Stimulated activated CD4-positive, alpha-beta T cell treated with anti-CD3 and anti-CD28 coated beads, Interleukin-1b, Interleukin-23, amount 100 ng/mL, for 1 hour (primary cell): ENCODE measurements around the gene FOXK1.
A peak's percentile ranks its signal among the peaks of the same experiment; 100 is the strongest.

ENCODE experiments used
- DNase-seq, 2 donors: peaks; one replicate each; pipeline ENCODE4 v3.0.0-alpha.2; 2020; ENCODE audit warnings: low read depth in 2 of 2

Gene FOXK1

DNA sequence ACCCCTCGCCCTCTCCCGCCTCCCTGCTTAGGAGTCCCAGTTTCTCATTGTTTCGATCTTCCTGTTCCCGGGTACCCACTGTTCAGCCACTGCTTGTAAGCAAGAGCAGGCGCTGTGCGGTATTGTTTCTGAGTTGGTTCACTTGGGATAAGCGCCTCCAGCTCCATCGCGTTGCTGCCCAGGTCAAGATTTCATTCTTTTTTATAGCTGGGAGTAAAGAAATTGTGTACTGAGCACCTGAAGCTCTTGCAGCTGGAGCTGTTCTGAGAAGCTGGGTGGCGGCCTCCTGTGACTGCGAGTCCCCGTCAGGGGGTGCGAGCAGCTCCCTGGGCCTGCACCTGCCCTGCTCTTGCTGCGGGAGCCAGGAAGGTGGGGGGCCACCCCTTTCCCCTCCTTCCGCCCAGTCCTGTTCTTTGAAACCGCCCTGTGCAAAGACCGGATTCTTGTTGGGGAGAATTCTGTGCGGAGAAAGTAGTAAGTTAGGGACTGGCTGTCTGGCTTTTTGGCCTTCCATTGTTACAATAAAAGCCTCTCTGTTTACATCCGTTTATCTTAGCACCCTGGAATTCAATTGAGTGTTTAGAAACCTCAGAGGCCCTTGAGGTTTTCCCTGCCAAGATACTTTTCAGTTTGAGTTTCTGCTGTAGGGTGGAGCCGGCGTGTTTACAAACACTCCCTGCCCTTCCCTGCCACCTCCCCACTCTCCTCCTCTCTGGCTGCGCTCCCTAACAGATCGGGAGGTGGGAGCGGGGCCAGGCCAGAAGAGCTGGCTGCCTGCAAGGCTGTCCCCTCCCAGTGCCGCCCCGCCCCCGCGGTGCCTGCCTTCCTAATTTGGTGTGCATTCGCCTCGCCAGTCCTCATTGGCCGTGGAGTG, 62.5 kb downstream of the FOXK1 start:
- peak; percentile 32 to 40 for DNase-seq

DNA sequence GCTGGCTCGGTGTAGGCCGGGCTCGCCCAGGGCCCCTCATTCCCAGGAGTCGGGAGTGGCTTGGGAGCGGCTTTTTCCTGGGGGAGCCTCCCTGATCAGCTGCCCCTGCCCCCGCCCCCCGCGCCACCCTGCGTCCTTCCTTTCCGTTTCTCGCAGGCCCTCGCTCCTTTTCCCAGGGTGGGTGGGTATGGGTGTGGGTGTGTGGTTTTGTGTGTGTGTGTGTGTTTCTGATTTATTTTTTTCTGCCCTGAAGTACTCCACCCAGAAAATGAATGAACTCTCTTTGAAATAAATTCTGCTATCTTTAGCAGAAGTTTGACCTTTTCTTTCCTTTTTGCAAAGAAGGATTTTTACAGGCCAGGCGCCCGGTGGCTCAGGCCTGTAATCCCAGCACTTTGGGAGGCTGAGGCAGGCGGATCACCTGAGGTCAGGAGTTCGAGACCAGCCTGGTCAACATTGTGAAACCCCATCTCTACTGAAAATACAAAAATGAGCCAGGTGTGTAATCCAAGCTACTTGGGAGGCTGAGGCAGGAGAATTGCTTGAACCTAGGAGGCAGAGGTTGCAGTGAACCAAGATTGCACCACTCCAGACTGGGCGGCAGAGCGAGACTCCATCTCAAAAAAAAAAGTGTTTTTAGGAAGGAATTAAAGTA, 63.3 kb downstream of the FOXK1 start:
- DNase-seq = no peak

DNA sequence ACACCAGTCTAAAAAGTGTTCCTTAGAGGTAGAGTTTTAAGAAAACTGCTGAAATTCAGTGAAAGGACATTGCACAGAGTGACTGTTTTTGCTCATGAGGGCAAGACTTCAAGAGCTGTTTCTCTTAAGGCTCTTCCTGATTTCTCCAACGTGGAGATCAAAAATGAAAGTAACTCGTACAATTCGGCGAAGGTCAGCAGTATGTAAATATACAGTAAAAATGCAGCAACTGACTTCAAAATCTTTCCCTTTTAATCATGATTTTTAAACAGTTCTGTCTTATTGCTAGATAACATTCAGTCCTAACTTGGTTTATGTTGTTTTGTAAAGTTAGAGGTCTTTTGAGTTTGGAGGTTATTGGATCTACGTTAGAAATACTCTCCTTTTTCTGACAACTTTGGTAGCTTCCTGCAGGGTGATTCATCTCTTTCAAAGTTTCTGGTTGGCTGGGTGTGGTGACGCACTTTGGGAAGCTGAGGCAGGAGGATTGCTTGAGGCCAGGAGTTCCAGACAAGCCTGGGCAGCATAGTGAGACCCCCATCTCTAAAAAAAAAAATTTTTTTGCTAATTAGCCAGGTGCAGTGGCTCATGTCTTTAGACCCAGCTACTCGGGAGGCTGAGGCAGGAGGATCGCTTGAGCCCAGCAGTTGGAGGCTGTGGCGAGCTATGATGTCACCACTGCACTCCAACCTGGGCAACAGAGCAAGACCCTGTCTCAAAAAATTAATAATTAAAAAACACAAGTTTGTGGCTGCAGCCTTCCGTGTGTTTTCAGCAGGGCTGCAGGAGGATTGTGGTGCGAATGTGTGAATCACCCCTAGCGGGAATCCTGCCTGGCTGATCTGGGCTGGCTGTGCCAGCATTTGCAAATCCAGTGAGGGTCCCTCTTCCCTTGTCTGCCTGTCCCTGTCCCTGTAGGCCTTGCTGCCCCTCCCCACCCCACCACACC, 64.2 kb downstream of the FOXK1 start:
- no peak for DNase-seq

DNA sequence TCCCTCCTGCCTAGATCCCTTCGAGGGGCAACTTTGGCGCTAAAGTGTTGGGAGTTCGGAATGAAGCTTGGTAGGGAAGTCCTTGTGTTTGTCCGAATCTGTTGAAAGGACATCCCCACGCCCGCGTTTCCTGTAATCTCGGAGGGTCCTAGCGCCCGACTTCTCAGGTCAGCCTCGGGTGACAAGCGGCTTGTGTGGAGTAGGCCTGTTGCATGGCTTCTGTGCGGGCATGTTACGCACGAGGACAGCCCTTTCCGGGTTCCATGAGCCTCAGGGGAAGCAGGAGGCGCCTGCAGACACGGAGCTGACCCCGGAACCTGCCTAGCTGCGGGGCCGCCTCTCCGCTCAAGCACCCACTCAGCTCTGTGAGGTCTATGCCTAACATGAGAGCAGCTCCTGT, 64.9 kb downstream of the FOXK1 start:
- no peak for DNase-seq

DNA sequence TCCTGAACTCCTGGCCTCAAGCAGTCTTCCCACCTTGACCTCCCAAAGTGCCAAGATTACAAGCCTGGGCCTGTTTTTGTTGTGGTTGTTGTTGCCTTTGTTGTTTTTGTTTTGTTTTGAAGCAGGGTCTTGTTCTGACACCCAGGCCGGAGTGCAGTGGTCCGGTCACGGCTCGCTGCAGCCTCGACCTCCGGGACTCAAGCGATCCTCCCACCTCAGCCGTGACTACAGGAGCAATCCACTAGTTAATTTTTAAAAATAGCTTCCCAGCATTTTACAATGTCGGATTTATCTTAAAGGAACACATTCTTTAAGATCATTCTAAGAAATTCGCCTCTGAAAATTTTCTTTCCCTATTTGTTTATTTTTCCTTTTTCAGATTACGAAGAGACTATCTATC, 65.7 kb downstream of the FOXK1 start:
- no peak for DNase-seq

DNA sequence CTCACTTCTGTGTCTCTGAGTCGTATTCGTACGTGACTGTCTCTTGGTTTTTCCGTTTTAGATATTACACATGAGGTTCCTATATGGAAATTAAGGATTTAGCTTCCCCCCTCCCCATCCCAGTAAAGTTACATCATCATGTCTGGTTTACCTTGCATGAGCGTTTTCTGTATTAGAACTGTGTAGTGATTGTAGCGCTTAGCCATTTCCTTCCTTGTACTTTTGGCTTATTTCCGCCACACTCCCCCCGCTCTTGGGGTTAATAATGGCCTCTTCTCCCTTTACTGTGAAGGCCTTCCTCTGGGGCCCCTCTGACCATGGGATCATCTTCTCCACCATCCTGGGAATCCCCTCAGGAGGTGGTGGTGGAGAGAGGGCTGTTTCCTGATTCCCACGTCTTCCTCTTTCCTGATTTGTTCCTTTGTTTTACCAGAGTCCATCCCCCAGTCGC, 66.2 kb downstream of the FOXK1 start:
- DNase-seq = no peak

DNA sequence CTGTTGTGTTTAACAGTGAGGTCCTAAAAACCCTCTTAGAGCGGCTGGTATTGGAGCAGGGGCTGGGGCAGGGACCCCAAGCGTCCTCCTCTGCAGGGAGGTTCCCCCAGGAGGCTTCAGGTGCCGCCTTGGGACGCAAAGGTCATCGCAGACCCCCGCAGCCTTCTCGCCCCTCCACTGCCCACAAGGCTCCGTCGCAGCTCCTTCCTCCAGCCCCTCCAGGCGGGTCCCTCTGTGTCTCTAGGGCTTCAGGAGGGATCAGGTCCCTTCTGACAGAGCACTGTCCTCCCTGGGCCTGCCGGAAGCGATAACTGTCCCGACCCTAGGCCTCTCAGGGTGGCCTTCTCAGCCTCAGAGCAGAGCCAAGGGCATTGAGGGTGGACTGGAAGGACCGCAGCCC, 67.3 kb downstream of the FOXK1 start:
- no peak for DNase-seq

DNA sequence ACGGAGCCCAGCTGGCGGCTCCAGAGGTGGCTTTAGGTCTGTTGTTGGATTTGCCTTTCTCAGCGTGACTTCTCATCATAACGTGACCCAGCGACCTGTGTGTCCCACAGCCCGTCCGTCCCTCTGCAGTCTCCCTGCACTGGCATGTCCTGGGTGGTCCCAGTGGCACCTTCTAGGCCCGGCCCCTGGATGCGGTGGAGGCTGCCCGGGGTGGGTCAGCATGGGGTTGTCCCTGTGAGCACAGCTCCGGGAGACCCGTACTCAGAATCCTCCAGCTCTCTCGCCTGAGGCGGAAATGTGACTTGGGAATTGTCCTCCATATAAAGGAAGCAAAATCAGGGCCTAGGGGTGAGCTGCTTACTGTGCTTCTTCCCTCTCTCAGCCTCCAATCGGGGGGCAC, 67.7 kb downstream of the FOXK1 start:
- no peak for DNase-seq

DNA sequence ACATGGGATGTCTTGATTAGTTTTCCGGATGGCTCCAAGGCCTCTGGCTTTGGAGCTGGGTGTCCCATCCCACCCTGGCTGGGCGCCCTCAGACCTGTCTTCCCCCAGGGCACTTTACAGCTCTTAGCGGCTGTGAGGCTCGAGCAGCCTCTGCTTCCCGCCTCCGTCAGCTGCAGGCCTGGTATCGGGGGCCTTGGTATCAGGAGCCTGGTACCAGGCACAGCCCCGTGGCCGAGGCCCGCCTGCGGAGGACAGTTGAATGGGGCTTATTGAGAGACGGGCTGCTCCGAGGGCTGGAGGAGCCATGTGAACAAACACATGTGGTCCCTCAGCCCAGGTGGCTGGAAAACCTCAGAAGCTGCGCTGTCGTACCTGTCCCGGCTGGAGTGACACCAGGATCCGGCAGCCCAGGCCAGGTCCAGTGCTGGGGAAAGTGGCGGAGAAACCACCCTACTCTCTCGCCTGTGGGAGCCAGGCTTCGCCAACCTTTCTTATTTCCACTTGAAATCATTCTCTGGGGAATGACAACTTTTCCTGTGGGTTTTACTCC, 69.4 kb downstream of the FOXK1 start:
- no peak for DNase-seq

DNA sequence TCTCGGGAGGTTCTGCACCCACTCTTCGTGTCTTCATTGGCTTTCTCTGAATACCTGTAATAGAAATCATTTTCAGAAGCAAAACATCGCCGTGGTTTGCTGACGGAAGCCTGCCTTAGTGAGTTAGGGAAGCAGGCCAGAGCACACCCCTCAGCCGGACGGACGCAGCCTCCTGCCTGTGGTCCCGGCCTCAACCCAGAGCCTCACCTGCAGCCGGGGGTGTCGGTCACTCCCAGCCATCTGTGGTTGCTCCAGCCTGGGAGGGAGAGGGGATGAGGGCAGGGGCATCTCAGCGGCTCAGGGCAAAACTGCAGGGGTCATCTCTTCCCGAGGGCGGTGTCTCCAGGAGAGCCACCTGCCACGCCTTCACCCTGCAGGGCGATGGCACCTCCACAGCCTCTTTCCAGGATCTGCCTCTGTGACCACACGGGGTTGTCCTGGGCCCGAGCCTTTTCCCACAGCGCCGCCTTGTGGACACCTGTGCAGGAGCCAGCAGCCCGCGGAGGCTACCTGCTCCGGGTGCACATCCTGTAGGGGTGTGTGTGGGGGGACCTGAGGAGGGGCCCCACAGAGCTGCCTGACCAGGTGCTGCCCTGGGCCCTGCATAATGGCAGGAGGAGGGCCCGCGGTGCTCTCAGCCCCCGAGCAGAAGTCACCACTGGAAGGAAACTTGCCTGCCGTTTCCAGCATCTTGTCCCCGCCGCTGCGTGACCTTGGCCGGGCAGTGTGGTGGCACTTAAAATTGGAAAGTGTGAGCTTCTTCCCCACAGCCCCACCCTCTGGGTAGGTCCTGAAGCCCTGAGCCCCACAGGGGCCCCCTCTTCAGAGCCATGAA, 71.7 kb downstream of the FOXK1 start:
- peak; percentile 67 to 77 for DNase-seq

DNA sequence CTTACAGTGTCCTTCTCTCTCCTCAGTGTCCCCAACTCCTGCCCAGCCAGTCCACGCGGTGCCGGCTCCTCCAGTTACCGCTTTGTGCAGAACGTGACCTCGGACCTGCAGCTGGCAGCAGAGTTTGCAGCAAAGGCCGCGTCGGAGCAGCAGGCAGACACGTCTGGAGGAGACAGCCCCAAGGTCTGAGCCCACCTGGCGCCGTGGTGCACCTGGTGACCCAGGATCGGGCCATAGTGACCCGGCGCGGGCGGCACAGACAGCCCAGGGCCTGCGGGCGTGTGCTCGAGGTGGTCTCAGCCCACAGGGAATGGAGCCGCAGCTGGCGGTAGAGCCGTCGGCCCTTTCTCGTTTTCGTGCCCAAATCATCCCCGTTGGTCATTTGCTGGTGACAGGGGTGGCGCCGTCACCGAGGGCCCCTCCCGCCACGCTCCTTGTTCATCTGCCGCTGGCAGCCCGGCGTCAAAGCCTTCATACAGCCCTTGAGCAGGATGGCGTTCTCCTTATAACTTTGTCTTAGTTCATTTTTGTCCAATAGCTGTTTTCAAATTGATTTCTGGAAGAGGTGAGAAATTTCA, 72.4 kb downstream of the FOXK1 start:
- DNase-seq = no peak

DNA sequence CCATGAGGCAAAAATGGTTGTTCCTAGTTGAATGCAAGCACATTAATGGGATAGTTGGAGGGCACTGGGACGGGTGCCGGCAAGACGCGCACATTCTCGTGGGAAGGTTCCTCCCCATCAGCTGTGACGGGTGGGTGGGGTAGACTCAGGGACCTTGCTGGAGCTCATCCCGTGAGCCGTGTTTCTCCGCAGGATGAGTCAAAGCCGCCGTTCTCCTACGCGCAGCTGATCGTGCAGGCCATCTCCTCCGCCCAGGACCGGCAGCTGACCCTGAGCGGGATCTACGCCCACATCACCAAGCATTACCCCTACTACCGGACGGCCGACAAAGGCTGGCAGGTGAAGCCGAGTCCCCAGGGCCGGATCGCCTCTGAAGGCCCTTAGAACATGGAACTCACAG, 73.0 kb downstream of the FOXK1 start:
- no peak for DNase-seq

DNA sequence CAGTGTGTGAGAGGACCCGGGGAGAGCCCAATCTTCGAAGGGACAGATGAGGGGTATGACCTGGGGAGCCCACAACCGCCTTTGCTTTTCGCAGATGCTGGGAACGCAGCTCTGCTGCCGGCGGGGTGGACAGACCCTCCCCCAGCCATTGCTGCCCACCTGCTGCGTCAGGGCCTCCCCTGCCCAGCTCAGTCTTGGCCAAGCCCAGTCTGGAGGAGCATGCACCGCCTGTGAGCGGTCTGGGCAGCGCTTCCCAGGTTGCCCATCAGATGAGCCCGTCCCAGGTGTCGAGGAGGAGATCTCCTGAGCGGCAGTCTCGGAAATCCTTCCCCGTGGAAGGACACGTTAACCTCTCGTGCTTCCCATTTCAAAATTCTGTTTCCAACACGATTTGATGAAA, 76.0 kb downstream of the FOXK1 start:
- DNase-seq = no peak

DNA sequence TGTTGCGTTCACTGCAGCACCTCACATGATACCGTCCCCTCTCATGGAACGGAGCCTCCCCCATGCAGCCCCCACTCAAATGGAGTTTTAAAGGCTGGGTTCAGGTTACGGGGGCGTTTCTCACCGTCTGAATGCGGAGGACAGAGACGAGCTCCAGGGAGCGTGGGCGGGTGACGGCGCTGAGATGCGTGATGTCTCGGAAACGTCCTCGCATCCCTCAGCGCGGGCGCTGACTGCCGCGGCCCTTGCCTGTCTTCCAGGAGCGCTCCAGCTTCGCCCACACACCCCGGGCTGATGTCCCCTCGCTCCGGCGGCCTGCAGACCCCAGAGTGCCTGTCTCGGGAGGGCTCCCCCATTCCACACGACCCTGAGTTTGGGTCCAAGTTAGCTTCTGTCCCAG, 76.7 kb downstream of the FOXK1 start:
- no peak for DNase-seq

DNA sequence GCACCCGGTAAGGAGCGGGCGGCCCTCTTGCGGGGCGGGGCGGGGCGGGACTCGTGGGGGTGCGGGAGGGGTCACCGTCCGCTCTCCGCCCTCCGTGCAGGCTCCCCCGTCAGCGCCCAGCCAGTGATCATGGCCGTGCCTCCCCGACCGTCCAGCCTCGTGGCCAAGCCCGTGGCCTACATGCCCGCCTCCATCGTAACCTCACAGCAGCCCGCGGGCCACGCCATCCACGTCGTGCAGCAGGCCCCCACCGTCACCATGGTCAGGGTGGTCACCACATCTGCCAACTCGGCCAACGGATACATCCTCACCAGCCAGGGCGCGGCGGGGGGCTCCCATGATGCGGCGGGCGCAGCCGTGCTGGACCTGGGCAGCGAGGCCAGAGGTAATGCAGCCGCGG, 77.1 kb downstream of the FOXK1 start:
- no peak for DNase-seq

DNA sequence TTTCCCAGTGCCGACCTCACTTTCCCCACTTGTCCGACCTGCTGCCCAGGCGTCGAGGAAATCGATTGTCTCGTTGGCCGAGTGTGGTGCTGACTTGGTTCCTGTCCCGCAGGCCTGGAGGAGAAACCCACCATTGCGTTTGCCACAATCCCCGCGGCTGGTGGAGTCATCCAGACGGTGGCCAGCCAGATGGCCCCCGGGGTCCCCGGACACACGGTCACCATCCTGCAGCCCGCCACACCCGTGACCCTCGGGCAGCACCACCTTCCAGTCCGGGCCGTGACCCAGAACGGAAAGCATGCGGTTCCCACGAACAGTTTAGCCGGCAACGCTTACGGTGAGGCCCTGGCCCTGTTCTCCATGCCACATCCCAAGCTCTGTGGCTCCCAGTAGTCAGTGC, 78.9 kb downstream of the FOXK1 start:
- DNase-seq = no peak

DNA sequence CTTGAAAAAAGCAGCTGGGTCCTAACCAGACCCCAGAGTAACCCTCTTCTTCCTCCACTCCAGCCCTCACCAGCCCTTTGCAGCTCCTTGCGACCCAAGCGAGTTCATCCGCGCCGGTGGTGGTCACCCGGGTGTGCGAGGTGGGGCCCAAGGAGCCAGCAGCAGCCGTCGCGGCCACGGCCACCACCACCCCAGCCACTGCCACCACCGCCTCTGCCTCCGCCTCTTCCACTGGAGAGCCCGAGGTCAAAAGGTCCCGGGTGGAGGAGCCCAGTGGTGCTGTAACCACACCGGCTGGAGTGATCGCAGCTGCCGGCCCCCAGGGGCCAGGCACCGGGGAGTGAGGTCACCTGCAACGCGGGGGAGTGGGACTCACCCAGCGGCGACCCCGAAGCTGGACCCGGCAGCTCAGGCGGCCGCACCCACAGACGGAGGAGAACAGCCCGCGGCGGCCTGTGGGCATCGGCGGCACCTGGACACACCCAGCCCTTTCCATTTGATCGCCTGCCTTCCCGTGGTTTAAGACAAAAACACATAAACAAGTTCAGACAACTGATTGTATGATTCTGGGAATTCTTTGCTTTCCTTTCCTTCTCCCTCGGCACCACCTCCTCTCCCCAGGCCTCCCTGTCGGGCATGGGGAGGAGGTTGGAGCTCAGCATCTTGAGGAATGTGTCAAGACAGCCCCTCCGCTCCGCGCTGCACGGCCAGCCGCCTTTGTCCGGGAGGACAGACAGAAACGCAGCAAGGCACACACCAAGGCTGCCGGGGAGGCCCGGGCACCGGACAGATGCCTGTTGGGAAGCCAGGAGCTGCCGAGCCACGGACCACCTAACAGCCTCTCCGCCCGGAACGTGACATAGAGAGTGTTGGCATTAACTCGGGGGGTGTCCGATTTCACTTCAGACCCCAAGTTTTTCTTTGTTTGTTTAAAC, 80.3 kb downstream of the FOXK1 start:
- no peak for DNase-seq

DNA sequence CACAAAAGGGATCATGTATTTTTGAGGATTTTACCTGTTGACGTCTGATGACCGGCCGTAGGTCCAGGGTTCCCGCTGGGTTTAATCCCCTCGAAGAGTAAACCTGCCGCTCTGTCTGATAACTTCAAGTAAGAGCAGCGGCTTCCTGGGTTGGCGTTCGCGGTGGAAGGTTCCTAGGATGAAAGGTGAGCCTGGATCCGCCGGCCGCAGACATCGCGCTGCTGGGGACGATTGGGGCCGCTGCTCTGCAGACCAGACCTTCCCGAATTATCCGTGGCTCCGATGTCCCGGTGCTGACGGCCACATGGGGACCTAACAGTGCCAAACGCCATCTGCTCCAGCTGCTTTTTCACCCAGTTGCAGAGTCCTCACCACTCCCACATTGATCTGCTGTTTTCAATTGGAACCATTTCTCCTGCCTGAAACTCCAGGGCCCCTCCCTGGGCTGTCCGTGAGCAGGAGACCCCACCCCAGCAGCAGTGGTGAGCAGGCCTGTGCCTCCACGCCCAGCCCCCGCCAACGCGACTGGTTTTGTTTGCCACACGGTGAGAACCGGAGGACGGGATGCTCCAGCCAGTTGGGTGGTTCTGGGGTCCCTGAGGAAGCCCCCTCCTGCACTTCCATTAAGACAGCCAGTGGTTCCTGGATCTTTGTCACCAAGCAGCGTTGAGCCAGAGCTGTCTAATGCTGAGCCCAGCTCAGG, 81.1 kb downstream of the FOXK1 start:
- no peak for DNase-seq

DNA sequence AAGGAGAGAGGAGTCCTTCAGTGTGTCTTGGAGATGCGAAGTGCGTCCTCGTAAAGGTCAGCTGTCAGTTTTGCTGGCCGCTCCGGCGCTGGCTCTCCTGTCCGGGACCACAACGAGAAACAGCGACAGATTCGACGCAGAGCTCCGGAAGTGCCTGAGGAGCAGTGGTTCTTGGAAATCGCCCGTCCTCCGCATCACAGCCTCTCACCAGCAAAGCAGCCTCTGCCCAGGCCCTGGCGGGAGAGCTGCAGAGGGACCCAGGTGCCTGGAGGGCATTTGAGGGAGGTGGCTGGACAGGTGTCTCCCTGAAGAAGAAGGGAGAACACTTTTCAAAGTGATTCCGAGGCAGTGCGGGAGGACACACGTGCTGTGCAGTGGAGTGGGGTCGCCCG, 81.7 kb downstream of the FOXK1 start:
- no peak for DNase-seq
